HG03460 (cell line): Measurements from ENCODE around the gene KIF3C.

ENCODE experiments used
- ATAC-seq: cut with Tn5 transposase; IDR thresholded peaks from one replicate; pipeline ENCODE4 v1.9.1; 2021; ENCODE audit not compliant: unreplicated experiment

KIF3C gene

DNA sequence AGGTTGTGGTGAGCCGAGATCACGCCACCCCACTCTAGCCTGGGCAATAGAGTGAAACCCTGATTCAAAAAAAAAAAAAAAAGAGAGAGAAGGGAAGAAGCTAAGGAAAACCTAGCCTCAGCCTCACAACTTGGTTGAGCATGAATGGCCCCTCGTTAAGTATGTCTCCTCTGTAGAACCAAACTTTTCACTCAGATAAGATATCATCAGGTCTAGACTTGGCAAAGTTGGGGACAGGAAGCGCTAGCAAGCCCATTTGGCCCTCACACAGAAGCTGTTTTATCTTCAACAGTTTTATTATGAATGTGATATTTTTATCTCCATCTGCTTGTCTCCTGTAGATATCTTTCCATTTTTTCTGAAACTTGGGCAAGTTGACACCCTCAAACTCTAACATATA, 100.5 kb downstream of the KIF3C start:
- ATAC-seq, result no peak

DNA sequence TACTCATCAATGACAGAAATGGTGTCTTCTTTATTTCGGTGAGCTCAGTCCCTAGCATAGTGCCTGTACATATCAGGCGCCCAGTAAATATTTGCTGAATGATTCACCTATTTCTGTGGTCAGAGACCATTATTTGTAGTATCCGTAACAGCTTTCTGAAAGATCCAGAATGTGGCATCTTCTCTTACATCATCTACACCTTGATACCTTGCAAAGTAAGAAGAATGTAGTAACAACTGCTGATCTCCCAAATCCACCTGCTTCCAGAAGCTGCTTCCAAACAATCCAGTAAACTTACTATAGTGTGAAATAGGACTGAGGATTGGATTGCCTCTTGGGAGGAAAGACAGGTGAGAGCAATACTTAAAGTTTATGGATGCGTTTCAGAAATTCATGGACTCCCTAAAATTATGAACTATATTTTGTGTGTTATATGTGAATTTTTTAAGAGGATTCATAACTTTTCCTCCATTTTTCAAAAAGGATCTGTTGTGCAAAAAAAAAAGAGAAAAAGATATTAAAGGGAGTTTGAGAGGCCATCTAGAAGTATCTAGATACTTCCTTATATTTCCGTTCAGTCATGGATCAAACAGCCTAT, 103.1 kb downstream of the KIF3C start:
- ATAC-seq, result no peak

DNA sequence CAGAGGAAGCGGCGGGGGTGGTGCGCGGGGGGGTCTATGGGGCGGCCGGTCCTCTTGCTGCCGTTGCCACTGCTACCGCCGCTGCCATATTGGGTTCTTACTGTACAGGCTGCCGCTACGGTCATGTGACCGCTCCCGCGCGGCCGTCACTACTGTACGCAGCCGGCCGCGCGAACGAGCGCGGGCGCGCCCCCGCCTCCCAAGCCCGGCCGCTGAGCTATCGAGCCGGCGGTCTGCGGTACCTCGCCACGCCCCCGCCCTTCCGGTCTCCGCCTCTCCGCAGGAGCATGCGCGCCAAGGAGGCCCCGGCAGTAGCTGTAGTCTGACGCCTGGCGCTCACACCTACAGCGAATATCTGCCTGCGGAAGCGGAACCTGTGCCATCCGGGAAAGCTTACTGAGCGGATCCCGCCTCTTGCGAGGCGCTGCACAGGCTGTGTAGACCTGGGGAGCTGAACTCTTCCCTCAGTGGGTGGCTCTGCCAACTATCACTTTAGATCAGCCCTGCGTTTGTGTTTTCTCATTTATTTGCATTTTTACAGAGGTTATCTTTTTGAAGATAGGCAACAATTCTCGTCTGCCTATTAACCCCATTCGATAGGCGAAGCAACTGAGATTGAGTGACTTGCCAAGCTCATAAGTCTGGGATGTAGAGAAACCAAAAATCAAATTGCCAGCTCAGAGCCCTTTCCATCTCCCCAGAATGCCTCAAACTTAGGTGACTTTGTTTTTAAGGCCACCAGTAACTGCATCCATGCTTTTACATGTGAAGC, 103.8 kb downstream of the KIF3C start, which contains the start of gene ASXL2:
Gene ASXL2, minus strand, starts transcription at position 127 of the 772 bp plus-strand sequence. CDS start 265 bp downstream, outside the sequence.
- peak; percentile 85 for ATAC-seq

DNA sequence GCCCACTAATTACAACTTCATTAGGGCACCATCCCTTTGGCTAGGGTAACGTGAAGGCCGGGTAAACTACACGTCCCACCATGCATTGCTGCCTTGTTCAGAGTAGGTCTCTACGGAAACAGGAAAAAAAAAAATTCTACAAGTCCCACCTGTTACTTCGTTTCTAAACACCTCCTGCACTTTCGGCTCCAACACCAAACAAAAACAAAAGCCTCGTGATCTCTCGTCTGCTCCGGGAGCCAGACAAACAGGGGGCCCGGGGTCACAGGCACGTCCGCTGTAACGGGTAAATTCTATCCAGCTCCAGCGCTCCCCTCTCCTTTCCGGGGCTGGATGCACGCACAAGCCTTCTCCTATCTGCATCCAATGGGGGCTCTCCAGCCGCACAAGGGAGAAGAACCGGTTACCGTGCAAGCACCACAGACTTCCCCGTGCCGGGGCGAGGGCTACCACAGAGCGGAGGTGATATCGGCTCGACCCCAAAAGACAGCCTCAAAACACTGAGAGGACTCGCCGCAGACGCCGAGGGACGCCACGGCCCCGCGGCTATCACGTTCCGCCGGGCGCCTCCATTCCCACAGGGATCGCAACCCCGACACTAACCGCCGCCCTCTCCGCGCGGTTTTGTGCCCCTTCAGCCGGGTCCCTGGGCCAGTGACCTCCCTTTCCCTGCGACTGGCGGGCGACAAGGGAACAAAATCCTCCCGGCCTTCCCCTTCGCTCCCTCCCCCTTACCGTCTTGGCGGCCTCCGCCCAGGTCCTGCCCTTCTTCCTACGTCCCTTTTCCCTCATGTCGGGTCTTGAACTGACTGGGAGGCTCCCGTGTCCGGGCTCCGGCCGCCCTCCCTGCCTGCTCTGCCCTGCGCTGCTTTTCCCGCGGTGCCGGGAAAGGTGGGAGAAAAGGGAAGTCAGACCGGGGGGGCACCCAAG, 104.6 kb downstream of the KIF3C start:
- ATAC-seq, result peak; percentile 43
